NCI-H446 treated with DMSO at 0.1 percent for 48 hours (cell line): ENCODE data around the gene VAV2.

Source experiments
- DNase-seq: peaks from one replicate; lab custom pipeline; 2025; lab: John Stamatoyannopoulos, UW

The VAV2 gene

DNA sequence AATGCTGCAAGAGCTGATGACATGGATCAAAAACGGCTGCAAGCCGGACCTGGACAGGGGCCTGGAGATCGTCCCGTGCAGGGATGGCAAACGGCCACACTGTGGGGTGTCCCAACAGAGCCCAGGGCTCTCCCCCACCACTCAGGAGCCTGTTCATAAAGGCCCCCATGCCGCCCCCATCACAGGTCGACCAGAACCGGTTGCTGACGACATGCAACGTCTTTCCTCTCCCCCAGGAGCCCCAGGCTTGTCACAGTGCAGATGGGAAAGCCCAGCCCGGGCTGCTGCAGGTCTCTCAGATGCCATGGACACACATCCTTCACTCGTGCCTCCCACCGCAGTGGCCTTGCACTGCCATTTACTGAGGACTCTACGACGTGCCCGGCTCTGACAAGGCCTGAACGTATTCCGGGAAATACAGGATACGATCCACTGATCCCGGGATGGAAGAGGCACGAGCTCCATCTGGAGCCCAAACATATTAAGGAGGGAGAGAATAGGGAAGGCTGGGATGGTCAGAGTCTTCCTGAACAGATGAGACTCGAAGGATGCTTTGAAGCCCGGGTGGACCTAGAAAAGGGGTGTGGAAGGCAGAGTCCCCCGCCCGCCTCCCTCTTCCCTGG is 177.4 kb downstream of the VAV2 start:
- DNase-seq, result no peak

DNA sequence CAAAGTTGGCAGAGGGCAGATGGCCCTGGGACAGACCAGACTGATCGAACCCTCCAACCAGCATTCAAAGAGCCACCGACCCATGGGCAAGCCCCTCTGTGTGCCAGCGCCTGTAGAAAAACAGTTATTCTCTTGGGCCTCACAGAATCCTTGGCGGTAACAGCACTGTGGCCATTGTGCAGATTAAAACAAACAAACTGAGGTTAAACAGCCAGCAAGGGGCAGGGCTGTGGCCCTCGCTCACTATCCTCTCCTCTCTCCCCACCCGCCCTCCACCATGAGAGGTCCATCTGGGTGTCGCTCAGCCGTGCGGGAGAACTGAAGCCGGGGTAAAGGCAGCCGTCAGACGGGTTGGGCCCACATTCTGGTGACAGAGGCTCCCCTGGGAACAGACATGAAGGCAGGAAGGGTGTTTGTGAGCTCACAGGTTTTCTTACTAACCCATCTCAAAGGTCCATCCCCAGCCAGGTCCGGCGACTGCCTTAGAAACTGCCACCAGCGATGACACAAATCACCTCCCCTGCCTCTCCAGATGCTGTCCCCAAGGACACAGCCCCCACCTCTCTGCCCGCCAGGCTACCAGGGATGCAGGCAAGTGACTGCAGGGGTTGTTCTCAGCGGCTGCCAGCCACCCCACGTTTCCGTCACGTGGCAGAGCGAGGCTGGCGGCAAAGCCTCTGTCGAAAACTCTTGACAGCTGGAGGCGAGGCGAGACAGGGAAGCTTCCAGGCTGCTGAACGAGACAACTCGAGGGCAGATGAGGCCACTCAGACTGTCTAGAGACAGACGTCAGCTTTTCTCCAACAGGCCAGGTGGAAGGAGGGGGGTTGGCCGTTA is 178.2 kb downstream of the VAV2 start:
- no peak for DNase-seq

DNA sequence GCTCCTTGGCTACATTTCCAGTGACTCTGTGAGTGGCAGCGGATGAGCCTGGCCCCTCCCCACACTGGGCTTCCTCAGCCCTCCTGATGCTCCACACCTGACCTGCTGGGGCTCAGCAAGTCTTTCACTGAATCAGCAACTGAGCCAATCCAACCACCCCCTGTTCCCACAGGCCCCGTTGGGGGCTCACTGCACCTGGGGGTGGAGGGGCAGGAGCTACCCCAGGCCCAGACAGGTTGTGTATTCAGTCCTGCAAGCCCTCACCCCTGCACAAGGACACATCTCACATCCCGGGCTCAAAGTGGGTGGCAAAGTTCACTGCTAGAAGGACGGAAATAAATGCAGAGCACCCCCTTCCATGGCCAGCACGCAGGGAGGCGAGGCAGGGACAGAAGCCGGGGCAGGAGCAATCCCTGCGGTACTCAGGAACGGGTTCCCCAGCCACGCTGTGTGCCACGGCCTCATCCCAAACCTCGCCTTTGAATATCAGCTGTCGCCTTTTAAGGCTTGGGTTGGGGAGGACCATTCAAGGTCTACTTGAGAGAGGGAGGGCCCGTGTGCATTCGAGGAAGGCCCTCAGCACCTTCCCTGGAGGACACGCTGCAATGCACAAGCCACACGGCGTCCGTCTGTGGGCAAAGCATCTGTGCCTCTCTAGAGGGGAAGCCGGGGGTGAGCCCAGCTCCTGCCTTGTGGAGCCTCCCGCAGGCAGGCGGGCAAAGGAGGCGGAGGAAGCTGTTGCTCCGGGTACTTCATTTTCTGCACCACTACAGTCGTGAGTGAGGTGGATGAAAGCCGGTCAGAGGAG is 179.0 kb downstream of the VAV2 start:
- no peak for DNase-seq

- DNase-seq, result no peak
Observed at GRCh38 chr9:133812077-133812868, 179.9 kb downstream of the VAV2 start.

- DNase-seq, result no peak
Observed at GRCh38 chr9:133811471-133811870, 180.7 kb downstream of the VAV2 start.

- no peak for DNase-seq
Observed at GRCh38 chr9:133810556-133811195, 181.4 kb downstream of the VAV2 start.

GRCh38 chr9:133809335-133809734 is 182.8 kb downstream of the VAV2 start:
- no peak for DNase-seq

DNA sequence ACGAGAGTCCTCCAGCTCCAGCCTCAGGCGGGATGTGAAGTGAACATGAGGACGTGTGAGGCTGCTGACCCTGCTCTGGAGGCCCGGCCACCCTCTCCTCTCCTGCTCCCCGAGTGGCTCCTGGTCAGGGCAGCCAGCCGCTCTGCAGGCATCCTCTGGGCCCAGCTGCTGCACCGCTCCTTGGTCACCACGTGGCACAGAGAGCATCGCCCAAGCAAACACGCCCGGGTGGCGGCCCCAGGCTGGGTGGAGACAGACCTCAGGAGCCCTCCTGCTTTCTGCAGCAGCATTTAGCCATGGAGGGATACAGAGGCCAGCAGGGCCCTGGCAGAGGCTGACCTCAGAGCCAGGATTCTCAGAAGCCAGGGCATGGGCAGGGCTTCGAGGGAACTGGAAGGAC is 184.3 kb downstream of the VAV2 start:
- no peak for DNase-seq

DNA sequence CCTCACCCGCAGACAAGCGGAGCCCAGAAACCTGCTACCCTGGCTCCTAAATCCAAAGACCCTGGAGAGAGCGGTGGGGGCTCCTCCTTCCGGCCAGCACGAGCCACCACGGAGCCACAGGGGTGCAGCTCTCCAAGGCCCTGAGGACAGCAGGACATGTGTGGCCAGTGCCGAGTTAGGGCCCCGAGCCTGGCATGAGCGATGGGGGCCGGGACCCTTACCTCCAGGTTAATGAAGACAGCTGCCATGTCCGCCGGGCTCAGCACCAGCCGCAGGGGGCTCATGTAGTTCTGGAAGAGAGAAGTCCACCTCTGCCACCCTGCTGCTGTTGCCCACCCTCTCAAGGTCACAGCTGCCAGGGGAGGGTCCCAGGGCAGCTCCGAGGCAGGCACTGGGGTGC is 185.1 kb downstream of the VAV2 start:
- no peak for DNase-seq

- no peak for DNase-seq
Observed at GRCh38 chr9:133806623-133807010, 185.5 kb downstream of the VAV2 start.

DNA sequence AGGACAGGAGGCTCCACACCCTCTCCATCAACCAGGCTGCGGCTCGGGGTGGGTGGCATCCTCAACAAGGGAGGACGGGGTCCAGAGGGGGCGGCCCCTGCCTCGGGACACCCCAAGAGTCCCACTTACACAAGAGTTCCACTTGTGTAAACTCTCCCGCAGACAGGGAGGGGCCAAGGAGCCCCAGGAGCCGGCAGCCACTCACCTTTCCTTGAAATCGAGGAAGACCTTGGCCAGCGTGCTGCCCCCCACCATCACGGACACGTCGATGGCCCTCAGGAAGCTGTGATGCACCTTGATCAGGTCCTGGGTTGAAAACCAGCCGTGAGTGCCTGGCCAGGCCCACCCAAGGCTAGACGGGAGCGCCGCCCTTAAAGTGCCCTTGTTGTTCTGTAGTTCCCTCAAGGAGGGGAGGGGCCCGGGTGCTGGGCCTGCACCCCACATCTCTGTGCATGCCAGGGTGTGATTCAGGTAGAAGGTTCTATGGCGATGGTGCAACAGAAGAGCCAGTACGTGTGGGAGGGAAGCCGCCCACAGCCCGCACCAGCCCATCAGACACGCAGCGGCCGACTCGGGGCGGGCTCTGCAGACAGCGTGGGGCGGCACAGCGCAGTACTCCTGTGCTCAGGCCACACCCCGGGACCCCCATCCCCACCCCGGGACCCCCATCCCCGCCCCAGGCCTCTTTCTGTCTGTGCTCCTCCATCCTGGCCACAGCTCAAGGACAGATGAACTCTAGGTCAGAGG is 186.1 kb downstream of the VAV2 start:
- no peak for DNase-seq

DNA sequence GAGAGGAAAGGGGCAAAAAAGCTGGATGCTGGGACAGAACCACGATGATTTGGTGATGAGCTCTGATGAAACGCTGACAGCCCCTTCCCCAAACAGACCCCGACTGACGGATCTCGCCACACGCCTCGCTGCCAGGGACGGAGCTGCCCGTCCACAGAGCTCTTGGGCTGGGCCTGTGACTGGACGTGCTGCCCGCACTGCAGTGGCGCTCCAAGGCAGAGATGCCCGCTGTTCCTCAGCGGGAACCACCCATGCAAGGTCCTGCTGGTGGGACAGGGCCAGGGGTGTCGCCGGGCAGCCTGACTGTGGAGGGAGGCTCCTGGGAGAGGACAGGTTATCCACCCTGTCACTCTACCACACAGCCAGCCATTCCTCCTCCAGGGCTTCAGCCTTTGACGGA is 187.9 kb downstream of the VAV2 start:
- no peak for DNase-seq

DNA sequence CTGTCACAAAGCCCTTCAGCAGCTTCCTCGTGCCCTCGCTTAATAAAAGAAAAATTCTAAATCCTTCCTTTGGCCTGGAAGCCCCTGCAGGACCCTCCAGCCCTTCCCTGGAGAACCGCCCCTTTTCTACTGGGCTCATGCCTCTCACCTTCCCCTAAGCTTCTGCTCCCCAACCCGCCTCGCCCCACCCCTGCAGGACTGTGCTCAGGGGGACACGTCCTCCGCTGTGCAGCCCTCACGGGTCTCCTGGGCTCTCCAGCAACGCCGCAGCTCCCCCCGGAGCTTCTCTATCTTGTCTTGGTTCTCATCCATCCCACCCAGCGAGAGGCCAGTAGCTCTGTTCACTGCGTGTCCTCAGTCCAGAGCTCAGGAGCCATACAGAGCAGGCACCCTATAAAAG is 188.4 kb downstream of the VAV2 start:
- DNase-seq, result no peak

- no peak for DNase-seq
Observed at GRCh38 chr9:133803028-133803585, 189.0 kb downstream of the VAV2 start.

GRCh38 chr9:133801739-133802138 is 190.4 kb downstream of the VAV2 start:
- DNase-seq, result no peak

GRCh38 chr9:133800266-133800665 is 191.9 kb downstream of the VAV2 start:
- no peak for DNase-seq

DNA sequence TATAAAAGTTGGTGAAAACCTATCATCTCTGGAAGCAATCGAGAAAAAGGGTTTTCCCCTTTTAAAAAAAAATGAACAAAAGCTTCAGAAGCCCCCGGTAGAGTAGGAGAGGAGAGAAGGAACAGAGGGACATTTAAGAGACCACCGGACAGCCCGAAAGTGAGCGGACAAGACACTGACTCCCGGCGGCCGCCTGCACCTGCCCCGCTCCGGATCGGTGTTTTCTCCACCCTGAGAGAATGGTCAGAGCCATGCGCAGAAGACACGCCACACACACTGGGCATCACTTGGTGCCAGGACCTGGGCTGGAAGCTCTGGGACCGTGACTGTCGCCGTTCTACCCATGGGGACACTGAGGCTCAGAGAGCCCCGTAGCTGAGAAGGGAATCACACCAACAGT is 192.4 kb downstream of the VAV2 start:
- DNase-seq, result no peak

GRCh38 chr9:133799106-133799505 is 193.0 kb downstream of the VAV2 start:
- DNase-seq, result no peak

GRCh38 chr9:133798160-133798559 is 194.0 kb downstream of the VAV2 start:
- DNase-seq, result no peak

DNA sequence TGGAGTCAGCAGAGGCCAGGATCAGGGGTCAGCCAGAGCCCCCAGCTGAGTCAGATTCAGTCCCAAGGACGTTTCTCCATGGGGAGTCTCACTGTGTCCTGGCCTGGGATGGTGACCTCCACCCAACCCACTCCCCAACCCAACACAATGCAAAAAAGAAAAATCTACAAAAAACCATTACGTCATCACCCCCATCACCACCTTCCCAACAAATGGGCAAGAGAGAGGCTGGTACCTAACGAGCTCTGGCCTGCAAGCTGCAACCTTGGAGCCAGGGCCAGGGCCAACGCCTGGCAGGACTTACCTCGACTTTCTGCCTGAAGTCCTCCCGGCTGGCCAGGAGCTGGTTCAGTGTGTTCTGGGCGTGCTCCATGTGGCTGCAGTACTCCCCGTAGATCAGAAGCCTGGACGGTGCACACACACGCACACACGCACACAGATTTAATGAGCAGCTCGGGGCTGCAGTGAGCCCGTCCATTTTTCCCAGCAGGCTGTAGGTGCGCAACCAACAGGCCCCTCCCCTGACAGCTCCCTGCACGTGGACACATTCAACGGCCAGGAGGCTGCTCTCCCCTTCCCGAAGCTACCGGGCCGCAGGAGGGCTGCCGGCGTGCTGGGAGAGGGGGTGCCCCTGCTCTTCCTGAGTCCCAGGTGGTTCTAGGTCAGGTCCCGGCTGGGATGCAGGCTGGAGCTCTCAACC is 194.6 kb downstream of the VAV2 start:
- DNase-seq, result no peak
